Suprapubic skin (tissue), 4 donors: ENCODE measurements around the gene TBX10.

Experiments used
- CTCF ChIP-seq, 2 donors: fragments of 200-600 bp in 1 of 2; fragments of 450-650 bp in 1 of 2; sonication (generic) in 1 of 2; IDR thresholded peaks; one replicate each; pipeline ENCODE4 v1.5.1; 2016 to 2019; ENCODE audit warnings: antibody characterized with exemption in 2 of 2, mild to moderate bottlenecking in 1 of 2, moderate library complexity in 1 of 2
- POLR2A ChIP-seq, 2 donors: fragments of 450-650 bp; IDR thresholded peaks; one replicate each; pipeline ENCODE4 v1.6.1; 2017; ENCODE audit warnings: antibody characterized with exemption in 2 of 2, mild to moderate bottlenecking in 2 of 2, moderate library complexity in 2 of 2
- POLR2AphosphoS5 ChIP-seq, 3 donors: sonication (generic); formaldehyde crosslinking; IDR thresholded peaks; one replicate each; pipeline ENCODE4 v1.6.1; 2017; ENCODE audit warnings: antibody characterized with exemption in 3 of 3

- no peak for TF ChIP-seq CTCF (IDR thresholded peaks at IDR 0.05)
- TF ChIP-seq POLR2A (IDR thresholded peaks at IDR 0.05): no peak
- TF ChIP-seq POLR2AphosphoS5 (IDR thresholded peaks at IDR 0.05): no peak
Observed at GRCh38 chr11:67612751-67613150, 26.8 kb downstream of the TBX10 start.
